HepG2 (cell line): Measurements from ENCODE around the gene BRD1. TPM values are rescaled to one million over a fixed set of nuclear protein-coding genes. Genes with fewer than 3 reads are reported as not detected.

ENCODE experiments used
- ATAC-seq: fragments of 200-7000 bp; cut with Tn5 transposase; 3 replicates; pipeline ENCODE4 v1.9.1; 2020; ENCODE audit warnings: mild to moderate bottlenecking, moderate library complexity
- BruUV-seq: library from RNA; stranded (reverse); fragments of 400-500 nt; replicated peaks from 2 replicates; lab custom pipeline; 2021; lab: Mats Ljungman, UMichigan
- CTCF ChIA-PET: fragments of 300-600 bp; formaldehyde crosslinking; extraction: SDS; loops from one replicate; lab custom pipeline; 2021; ENCODE audit warnings: low total read pairs, inconsistent platforms, low intra/inter-chr PET ratio; lab: Yijun Ruan, JAX
- POLR2A ChIA-PET: fragments of 350-600 bp; sonication (Branson Sonifier 250); formaldehyde crosslinking; loops from one replicate; lab custom pipeline; 2020; ENCODE audit warnings: antibody characterized with exemption, inconsistent platforms; lab: Yijun Ruan, JAX
- DNase-seq: peaks from one replicate; pipeline ENCODE4 v3.0.0-alpha.2; 2015; ENCODE audit warnings: low spot score
- FAIRE-seq: peaks from 3 replicates; lab custom pipeline; 2011; peaks lifted over from hg19 to GRCh38; lab: Jason Lieb, UNC
- H2AFZ ChIP-seq: one replicate; pipeline ENCODE4 v1.6.1; 2011; ENCODE audit warnings: low read length, inconsistent platforms
- H3K27ac ChIP-seq: fragments of 300-600 bp; 3 replicates; pipeline ENCODE4 v1.8.0; 2011; ENCODE audit warnings: mixed run types, mild to moderate bottlenecking, mixed read lengths, low read length, inconsistent platforms; ENCODE audit not compliant: insufficient read depth; ENCODE audit errors: extremely low read length
- H3K27me3 ChIP-seq, 2 experiments: fragments of 200-600 bp in 1 of 2; 2 replicates in 1 of 2; 3 replicates in 1 of 2; pipeline versions ENCODE4 v1.6.0 to v1.8.0; 2011; ENCODE audit warnings: low read length in 2 of 2, mild to moderate bottlenecking in 2 of 2, moderate library complexity in 2 of 2, inconsistent platforms in 1 of 2; ENCODE audit not compliant: insufficient read depth in 2 of 2, control insufficient read depth in 1 of 2
- H3K36me3 ChIP-seq, 2 experiments: fragments of 200-600 bp in 1 of 2; replicated peaks in 1 of 2; 2 replicates in 1 of 2; 3 replicates in 1 of 2; pipeline versions ENCODE4 v1.5.1 to v1.8.0; 2011; ENCODE audit warnings: low read length in 2 of 2, inconsistent platforms in 1 of 2; ENCODE audit not compliant: insufficient read depth in 2 of 2, control insufficient read depth in 1 of 2
- H3K4me1 ChIP-seq: 2 replicates; pipeline ENCODE4 v1.5.1; 2012; ENCODE audit warnings: low read length, inconsistent platforms; ENCODE audit not compliant: insufficient read depth
- H3K4me2 ChIP-seq: 2 replicates; pipeline ENCODE4 v1.6.0; 2011; ENCODE audit warnings: low read depth, low read length, inconsistent platforms
- H3K4me3 ChIP-seq, 3 experiments: fragments of 200-600 bp in 1 of 3; sonication (generic), shearing (Covaris generic) in 1 of 3; replicated peaks in 1 of 3; 2 replicates each; pipeline ENCODE4 v1.5.1; 2011 to 2016; ENCODE audit warnings: low read length in 3 of 3, inconsistent platforms in 2 of 3, low read depth in 2 of 3, mild to moderate bottlenecking in 2 of 3, control low read depth in 1 of 3, mixed read lengths in 1 of 3; ENCODE audit not compliant: insufficient read depth in 1 of 3
- H3K79me2 ChIP-seq: one replicate; pipeline ENCODE4 v1.6.1; 2011; ENCODE audit warnings: low read length, inconsistent platforms; ENCODE audit not compliant: insufficient read depth
- H3K9ac ChIP-seq: 2 replicates; pipeline ENCODE4 v1.6.0; 2011; ENCODE audit warnings: mild to moderate bottlenecking, low read depth, low read length, inconsistent platforms; ENCODE audit not compliant: insufficient read depth
- H3K9me3 ChIP-seq: 2 replicates; pipeline ENCODE4 v1.5.1; 2012; ENCODE audit warnings: mild to moderate bottlenecking, low read length
- H4K20me1 ChIP-seq: 2 replicates; pipeline ENCODE4 v1.6.0; 2011; ENCODE audit warnings: inconsistent platforms, mild to moderate bottlenecking, low read length, moderate library complexity; ENCODE audit not compliant: insufficient read depth
- AGO2 ChIP-seq: fragments of 200-400 bp; formaldehyde crosslinking; optimal IDR thresholded peaks from 2 replicates; pipeline ENCODE3; 2017; ENCODE audit warnings: mild to moderate bottlenecking, low read depth, low read length, moderate library complexity
- AKAP8 ChIP-seq: sonication (generic); formaldehyde crosslinking; IDR thresholded peaks from 2 replicates; pipeline ENCODE4 v1.5.1; 2020; ENCODE audit warnings: mild to moderate bottlenecking, missing genetic modification reagents
- SALL1 ChIP-seq: sonication (generic); formaldehyde crosslinking; IDR thresholded peaks from 2 replicates; pipeline ENCODE4 v1.8.0; 2022; ENCODE audit warnings: mild to moderate bottlenecking, missing genetic modification reagents
- SMC3 ChIP-seq: IDR thresholded peaks from 2 replicates; pipeline ENCODE4 v1.6.1; 2011; ENCODE audit warnings: low read length, improper control_type of control experiment
- ZNF530 ChIP-seq: sonication (generic); formaldehyde crosslinking; IDR thresholded peaks from 2 replicates; pipeline ENCODE4 v1.5.0; 2020; ENCODE audit warnings: low read depth, mild to moderate bottlenecking, missing genetic modification reagents
- WGBS: methylation state at CpG from one replicate; pipeline ENCODE4 v1.1.6; 2017; ENCODE audit warnings: low lambda C conversion rate; 5-methylcytosine and 5-hydroxymethylcytosine counted together
- in situ Hi-C: cut with HindIII; loops from 2 replicates; pipeline ENCODE4 v1.10.0; 2017; ENCODE audit warnings: low pct_unique_long_range_greater_than_20kb; ENCODE audit not compliant: extremely low pct_ligation_motif_present
- intact Hi-C: fragments of 100-400 bp; cut with micrococcal nuclease; formaldehyde crosslinking; loops from one replicate; pipeline ENCODE4 v1.10.0; 2022; ENCODE audit not compliant: unreplicated experiment
- polyA plus RNA-seq, 8 experiments: library from polyadenylated mRNA; depleted of rRNA in 3 of 8; stranded (reverse) in 7 of 8; unstranded in 1 of 8; fragments of >200 nt; fragmentation: Illumina TruSeq in 4 of 8; extraction: Trizol in 4 of 8; gene quantifications; 2 replicates each; pipeline versions ENCODE4 v1.2.1 to v1.2.3, GENCODE V29; 2011 to 2016; ENCODE audit warnings: low read depth in 4 of 8, missing spikeins in 1 of 8, mixed read lengths in 1 of 8; ENCODE audit not compliant: insufficient read depth in 1 of 8
- total RNA-seq, 5 experiments: library from RNA; depleted of rRNA; stranded (reverse); fragments of >200 nt; fragmentation: Illumina TruSeq; extraction: Trizol; gene quantifications; 2 replicates each; pipeline ENCODE4 v1.2.3, GENCODE V29; 2016; ENCODE audit warnings: low read depth in 1 of 5

The BRD1 gene
- total and polyA plus RNA-seq, 2 of the 13 experiments (the other 11 are each of a cell fraction or from before 2014, with no cell fraction given), result 5.1 to 12.0 TPM

DNA sequence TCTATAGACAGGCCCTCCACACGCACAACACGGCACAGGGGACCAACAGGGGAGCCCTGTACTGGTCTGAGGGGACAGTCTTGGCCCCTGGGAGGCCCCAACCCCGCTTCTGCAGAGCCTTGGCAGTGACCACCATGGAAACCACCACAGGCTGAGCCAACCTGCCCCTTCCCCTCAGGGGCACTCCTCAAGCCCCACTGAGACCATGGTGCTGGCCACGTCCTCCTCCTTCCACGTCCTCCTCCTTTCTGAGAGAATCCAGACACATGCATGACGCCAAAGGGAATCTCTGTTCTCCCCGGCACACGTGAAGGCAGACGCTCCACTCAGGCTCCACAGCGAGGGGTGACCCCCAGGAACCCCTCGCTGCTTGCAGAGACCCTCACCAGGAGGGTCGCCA lies 2.7 kb downstream of the BRD1 start:
- Histone ChIP-seq H3K9ac (peak overlapping the region; percentile 89; the same call in 1 of the 2 replicates), H3K9me3 (no peaks in the 10 kb centered on the region), H2AFZ (no peak overlapping the region), H3K36me3 (peaks cover 19 to 43% of the 10 kb centered on the region in 2 experiments), H3K27ac (no peak overlapping the region), H3K4me3 (0 out of 6 replicates have a peak overlapping the region, but pooled peaks of 1 of the 3 experiments have one; percentile 3), H3K79me2 (peaks cover 69% of the 10 kb centered on the region), H4K20me1 (peaks cover 32% of the 10 kb centered on the region), H3K27me3 (no peaks in the 10 kb centered on the region; a peak in 1 of 5 replicates), H3K4me2 (peak overlapping the region; percentile 95), H3K4me1 (peaks cover 47% of the 10 kb centered on the region)
- CTCF ChIA-PET, result no interaction called here
- 97% methylated on average over 8 of the region's 12 CpGs for WGBS
- no TSS peak for BruUV-seq
- TF ChIP-seq AGO2 (peak; percentile 13), AKAP8 (CRISPR knock-in tag) (0 out of 2 replicates have a peak, but pooled peaks have one; percentile 23), ZNF530 (CRISPR knock-in tag) (no peak)
- ATAC-seq (no peak), FAIRE-seq (no peak), DNase-seq (no peak)
- intact Hi-C loops (no loop called here), in situ Hi-C loops (no loop called here)
- POLR2A ChIA-PET, result interaction anchor here (0.9 kb wide), 1 partner anchor 58 kb away, joined by 3 read pairs; no protein-coding TSS in a partner anchor

DNA sequence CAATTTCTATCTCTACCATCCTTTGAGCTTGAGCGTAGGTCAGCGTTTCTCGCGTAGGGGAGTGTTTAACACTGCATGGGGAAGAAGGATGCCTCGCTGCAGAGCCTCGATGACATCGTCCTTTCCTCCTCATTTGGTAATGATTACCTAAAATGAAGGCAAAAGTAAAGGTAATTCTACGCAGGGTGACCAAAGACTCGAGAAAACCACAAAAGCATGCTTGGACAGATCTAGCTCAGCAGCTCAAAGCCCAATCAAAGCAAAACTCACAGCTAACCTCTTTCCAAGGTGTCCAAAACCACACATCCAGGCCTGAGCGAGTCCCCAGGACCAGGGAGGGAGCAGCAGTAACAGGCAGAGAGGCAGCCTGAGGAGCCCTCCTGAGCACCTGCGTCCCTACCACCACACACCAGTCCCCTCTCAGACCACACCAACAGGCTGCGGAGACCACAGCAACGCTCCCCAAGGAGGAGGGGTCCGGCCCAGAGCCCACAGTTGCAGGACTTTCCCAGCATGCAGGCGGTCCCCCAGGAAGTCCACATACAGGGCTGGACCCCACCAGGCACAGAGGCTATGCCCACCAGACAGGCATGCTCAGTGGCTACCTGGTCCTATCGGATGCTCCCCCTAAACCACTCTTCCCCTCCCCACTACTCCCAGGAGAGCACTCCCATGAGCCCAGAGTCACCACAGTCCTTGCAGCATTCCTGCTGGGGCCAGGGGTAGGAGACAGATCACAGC lies 3.3 kb downstream of the BRD1 start:
- H3K27ac ChIP-seq, result no peak overlapping the region
- H4K20me1 ChIP-seq, result peaks cover 32% of the 10 kb centered on the region
- ChIA-PET POLR2A (no interaction called here), CTCF (no interaction called here)
- DNase-seq (no peak), ATAC-seq (no peak), FAIRE-seq (no peak)
- TF ChIP-seq SALL1 (CRISPR knock-in tag), result 0 out of 2 replicates have a peak, but pooled peaks have one; percentile 15
- TF ChIP-seq SMC3, result no peak
- H3K9me3 ChIP-seq, result no peaks in the 10 kb centered on the region
- H3K4me2 ChIP-seq, result peak overlapping the region; percentile 95
- peaks cover 73% of the 10 kb centered on the region for H3K79me2 ChIP-seq
- 92% methylated on average over 10 of the region's 16 CpGs for WGBS
- 0 out of 6 replicates have a peak overlapping the region, but pooled peaks of 1 of the 3 experiments have one; percentile 3 for H3K4me3 ChIP-seq
- intact Hi-C loops (no loop called here), in situ Hi-C loops (no loop called here)
- H3K4me1 ChIP-seq, result peaks cover 47% of the 10 kb centered on the region
- H3K36me3 ChIP-seq, result peaks cover 19 to 45% of the 10 kb centered on the region in 2 experiments
- H3K9ac ChIP-seq, result no peak overlapping the region
- H2AFZ ChIP-seq, result no peak overlapping the region
- no TSS peak for BruUV-seq
- H3K27me3 ChIP-seq, result no peaks in the 10 kb centered on the region
